HG03520 (cell line): ENCODE measurements around the gene ITGB1.
A peak's percentile ranks its signal among the peaks of the same experiment; 100 is the strongest.
"Not testable (repeated sequence)": the region's sequence is repeated elsewhere in the genome, so short reads cannot be mapped to it uniquely, and the experiment has no call there.

Experiments
- ATAC-seq: cut with Tn5 transposase; IDR thresholded peaks from one replicate; pipeline ENCODE4 v1.9.1; 2021; ENCODE audit warnings: mild to moderate bottlenecking, moderate library complexity; ENCODE audit not compliant: unreplicated experiment

ITGB1 gene

DNA sequence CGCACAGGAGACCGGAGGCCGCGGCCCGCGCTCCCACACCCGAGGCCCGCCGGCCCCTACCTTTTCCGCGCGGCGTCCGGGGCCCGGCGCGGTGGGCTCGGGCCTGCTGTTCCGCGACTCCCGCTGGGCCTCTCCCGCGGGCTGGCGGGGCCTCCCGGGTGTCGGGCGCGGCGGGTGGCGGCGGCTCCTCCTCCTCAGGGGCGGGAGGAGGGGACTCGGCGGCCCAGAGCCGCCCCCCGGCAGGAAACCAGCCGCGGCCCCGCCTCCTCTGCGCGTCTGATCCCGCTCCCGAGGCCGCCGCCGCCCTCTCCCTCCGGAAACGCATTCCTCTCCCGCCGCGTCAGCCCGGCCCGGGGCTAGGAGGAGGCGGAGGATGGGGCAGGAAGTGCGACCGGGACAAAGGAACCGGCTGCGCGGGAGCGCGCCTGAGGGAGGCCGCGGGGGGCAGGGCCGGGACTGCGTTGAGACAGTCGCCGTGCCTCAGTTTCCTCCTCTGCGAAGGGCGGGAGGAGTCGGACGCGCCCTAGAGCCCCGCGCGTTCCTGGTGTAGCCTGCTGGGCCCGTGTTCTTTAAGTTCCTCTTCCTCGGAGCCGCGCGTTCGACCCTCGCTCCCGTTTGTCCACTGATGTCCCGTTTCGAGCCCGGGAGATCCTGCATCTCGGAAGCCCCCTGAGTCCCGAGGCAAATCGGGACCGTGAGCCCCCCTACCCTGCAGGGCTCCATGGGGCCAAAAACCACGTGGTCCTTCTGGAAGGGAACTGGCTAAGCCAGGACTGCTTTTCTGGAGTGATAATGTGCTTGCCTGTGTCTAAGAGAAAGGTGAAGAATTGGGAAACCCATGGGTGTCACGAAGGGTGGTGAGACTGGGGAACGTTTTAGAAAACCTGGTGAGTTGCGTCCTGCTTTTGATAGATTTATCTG lies at the start of gene ITGB1:
Gene ITGB1, minus strand, starts transcription at position 146 of the 921 bp plus-strand sequence. CDS start 22,672 bp downstream, outside the sequence.
- ATAC-seq, result peak; percentile 63

DNA sequence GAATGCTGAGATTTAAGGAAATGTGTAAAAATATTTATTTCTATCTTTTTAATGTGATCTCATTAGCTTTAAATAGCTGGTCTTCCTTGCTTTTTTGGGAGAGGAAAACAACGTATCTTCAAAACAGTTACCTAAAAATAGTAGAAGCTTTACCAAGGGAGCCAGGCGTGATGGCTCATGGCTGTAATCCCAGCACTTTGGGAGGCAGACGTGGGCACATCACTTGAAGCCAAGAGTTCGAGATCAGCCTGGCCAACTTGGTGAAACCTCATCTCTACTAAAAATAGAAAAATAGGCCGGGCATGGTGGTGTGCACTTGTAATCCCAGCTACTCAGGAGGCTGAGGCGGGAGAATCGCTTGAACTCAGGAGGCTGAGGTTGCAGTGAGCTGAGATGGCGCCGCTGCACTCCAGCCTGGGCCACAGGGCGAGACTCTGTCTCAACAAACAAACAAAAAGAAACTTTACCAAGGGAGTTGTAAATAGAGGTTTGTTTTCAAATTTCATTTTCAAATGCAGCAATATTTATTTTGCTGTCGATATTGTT lies 48.4 kb upstream of the ITGB1 start:
- no peak for ATAC-seq

DNA sequence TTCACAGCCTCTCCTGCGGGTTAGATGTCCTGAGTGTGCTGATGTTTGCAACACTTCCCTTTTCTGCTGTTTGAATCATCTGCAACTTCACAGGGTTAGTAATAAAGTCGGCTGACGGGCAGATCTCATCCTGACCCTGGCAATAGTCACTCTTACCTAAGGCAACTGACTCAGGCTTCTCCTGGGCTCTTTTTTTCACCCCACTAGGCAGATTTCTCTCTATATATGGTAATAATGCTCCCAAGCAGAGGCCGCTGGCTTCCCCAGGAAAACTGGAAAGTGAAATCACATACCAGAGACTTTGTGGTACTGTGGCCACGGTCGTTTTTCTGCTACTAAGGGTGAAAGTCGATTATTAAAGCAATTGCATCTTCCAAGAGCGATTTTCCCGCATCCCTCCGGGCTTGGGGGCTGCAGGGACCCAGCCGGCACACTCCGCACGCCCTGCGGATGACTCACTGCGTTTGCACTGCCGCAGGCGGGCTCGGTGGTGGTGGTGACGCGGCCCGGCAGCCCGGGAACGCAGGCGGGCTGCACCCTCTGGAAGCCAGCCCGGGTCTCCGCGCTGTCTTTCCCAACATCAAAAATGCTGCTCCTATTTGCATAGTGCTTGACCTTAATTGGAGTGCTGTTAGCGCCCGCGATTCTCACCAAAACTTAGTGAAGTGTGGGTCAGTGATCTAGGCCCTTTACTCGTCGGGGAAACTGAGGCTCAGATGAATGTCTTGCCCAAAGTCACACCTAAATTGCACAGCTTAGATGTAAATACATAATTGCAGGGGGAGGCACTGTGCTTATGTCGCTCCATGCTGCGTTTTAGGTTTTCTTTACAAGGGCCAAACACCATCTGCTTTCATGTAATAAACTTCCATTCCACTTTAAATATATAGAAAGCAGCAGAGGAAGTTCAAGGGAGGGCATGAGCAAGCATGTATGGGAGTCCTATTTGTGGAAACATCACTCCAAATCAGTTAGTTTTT lies 47.6 kb upstream of the ITGB1 start:
- ATAC-seq, result peak; percentile 57

DNA sequence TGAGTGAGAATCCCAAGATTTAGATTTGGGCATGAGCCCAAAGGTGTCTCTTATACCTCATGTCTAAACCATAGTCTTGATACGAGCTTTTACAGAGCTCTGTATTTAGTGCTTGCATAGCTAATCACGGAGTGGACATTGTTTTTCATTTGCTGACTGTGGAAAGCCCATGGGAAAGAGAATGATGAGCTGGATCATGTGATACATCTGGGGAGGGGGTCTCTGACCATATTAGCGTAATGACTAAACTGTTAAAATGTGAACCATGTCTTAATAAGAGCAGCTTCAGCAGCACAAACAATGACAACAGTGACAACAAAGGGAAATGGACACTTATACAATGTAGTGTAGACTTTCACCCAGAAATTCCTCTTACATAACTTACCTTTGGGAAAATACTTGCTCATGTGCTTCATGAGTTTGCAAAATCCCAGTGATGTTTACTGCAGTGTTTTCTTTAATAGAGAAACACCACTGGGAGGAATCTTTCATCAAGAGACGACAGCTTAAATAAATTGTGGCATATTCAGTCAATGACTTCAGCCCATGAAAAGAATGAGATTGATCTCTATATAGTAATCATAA lies 44.0 kb upstream of the ITGB1 start:
- no peak for ATAC-seq

DNA sequence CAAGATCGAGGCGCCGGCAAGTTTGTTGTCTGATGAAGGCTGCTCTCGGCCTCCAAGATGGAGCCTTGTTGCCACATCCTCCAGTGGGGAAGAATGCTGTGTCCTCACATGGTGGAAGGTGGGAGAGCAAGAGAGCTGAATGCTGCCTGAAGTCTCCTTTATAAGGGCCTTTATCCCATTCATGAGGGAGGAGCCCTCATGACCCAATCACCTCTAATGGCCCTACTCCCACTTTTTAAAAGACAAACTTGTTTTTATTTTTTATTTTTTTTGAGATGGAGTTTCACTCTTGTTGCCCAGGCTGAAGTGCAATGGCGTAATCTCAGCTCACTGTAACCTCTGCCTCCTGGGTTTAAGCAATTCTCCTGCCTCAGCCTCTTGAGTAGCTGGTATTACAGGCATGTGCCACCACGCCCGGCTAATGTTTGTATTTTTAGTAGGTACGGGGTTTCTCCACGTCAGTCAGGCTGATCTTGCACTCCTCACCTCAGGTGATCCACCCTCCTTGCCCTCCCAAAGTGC lies 40.1 kb upstream of the ITGB1 start:
- ATAC-seq, result not testable (repeated sequence)

DNA sequence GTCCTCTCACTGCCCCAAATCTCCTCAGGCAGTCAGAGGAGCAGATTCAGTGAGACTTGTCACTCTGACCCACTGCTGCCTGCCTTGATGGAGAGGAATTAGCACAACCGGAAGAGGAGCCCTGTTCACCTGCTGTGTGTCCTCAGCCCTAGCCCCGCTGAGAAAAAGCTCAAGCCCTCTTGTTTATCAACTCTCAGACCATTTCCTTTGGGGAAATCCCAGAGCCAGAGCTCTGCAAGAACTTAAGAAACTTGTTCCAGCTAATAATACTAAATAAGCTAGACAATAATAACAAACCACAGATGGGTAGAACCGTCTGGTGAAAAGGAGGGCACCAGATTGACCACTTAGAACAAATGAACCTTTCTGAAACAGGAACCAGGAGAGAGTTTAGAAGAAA lies 37.7 kb upstream of the ITGB1 start:
- peak; percentile 58 for ATAC-seq

DNA sequence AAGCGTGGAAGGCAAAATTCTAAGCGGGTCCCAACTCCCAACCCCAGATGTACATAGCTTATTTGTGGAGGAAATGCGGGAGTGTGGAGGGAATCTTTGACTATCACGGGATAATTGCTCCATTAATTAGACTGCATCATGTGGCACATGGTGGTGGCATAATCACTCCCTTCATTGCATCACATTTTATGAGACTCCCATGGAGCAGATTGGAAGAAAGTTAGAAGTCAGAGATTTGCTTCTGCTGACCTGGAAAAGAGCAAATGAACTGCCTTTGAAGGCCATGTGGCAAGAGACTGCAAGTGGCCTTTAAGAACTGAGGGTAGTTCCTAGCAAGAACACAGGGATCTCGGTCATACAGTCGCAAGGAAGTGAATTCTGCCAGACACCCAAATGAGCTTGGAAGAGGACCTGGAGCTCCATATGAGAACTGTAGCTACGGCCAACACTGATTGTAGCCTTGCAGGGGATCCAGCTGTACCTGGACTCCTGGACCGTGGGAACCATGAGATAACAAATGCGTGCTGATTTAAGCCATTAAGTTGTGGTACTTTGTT lies 37.1 kb upstream of the ITGB1 start:
- ATAC-seq, result no peak

DNA sequence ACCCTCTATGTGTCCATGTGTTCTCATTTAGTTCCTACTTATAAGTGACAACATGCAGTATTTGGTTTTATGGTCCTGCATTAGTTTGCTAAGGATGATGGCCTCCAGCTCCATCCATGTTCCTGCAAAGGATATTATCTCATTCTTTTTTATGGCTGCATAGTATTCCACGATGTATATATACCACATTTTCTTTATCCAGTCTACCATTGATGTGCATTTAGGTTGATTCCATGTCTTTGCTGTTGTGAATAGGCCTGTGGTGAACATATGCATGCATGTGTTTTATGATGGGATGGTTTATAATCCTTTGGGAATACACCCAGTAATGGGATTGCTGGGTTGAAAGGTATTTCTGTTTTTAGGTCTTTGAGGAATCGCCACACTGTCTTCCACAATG lies 36.6 kb upstream of the ITGB1 start:
- not testable (repeated sequence) for ATAC-seq

DNA sequence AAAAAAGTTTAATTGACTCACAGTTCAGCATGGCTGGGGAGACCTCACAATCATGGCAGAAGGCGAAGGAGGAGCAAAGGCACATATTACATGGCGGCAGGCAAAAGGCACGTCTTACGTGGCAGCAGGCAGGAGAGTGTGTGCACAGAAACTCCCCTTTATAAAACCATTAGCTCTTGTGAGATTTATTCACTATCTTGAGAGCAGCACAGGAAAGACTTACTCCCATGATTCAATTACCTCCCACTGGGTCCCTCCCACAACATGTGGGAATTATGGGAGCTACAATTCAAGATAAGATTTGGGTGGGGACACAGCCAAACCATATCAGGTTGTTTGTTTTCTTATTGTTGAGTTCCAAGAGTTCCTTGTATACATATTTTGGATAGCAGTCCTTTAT lies 34.3 kb upstream of the ITGB1 start:
- ATAC-seq, result not testable (repeated sequence)

DNA sequence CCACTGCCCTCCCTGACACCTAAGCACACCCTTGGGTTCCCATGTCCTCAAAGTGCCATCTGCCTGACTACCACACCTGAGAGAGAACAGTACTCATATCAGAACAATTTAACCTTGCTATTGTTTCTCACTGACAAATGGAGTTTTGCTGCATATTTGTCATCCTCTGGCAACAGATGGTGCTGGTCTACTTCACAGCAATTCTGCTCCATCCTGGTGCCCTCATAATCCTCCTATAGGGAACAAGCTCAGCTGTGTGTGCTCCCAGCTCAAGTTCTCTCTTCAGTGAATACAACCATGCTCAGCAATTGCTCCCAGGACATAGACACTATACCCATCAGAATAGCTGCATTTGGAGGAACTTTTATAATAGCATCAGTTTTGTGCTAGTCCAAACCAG lies 32.8 kb upstream of the ITGB1 start:
- ATAC-seq, result no peak

DNA sequence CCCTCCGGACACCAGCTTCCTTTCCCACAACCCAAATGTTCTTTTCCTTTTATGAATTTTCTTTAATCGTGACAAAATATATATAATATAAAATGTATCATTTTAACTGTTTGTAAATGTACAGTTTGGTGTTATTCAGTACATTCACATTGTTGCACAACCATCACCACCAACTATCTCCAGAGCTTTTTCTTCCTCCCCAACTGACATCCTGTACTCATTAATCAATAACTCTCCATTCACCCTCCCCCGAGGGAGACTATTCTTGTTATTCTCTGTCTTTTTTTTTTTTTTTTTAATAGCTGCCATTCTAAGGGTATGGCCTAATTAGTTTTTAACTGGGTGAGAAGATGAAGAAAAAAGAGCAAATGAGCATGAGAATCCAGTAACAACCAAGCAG lies 30.6 kb upstream of the ITGB1 start:
- no peak for ATAC-seq

DNA sequence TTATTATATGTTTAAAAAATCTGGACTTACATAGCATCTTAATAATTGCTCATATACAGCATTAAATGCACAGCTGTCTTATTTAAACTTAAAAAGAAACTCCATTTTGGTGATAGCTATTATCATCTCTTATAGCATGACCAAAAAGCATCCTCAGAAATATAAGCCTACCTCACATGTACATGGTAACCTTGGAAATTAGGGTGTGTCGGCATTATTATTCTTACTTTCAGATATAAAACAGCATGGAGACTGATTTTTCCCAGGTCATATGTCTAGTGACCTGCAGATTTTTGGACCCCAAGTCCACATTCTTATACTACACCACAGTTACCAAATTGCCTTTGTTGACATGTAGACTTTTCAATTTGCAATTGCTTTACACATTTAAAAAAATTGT lies 29.1 kb upstream of the ITGB1 start:
- ATAC-seq, result no peak

DNA sequence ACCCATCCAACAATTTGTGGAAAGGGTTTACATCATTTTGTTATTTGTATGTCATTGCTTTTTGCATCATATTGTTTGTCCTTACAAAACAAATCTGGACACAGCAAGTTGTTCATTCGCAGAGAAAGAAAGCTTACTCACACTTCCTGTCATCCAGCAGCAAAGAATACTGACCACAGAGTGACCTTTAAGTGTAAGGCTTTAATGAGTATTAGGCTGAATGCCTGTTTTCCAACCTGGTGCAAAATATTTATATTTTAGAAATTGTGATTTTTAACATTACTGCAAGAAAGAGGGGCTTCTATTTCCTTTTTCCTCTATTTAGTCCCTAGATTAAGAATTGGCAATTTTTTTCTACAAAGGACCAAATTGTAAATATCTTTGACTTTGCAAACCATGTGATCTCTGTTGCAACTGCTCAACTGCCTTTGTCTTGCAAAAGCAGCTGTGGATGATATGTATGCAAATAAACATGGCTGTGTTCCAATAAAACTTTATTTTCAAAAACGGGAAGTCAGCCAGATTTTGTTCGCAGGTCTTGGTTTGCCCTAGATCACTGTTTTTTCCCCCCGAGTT lies 27.8 kb upstream of the ITGB1 start:
- no peak for ATAC-seq

DNA sequence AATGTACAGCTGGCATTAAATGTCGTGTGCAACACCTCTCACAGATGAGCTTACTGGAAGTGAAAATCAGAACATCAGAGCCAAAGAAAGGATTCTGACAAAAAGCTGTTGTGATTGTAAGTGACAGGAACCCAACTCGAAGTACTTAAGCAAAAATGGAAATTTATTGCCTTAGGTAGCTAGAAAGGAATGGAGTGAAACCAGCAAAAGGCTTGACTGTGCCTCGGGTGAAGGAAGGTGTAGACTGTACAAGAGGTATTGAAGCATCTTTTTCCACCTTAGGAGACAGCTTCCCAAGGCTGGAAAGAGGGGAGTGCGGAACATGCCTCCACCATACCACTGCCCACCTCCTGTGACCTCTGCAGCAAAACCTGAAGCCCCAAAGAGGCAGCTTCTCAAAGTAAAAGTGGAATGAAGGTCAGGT lies 27.3 kb upstream of the ITGB1 start:
- no peak for ATAC-seq

DNA sequence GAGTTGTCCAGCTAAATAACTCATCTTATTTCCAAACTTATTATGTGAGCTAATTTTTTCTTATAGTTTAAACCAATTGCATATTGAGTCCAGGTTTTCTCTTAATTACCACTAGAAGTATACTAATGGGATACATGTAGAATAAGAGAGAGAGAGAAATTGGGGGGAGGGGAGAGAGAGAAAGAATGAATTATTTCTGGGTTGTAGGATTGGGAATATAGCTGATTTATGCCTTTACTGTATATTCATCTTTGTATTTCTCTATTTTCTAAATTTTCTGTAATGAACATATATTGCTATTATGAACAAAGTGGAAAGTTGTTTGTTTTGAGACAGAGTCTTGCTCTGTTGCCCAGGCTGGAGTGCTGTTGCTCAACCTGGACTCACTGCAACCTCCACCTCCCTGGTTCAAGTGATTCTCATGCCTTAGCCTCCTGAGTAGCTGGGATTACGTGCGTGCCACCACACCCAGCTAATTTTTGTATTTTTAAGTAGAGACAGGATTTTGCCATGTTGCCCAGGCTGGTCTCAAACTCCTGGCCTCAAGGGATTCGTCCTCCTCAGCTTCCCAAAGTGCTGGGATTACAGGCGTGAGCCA lies 26.1 kb upstream of the ITGB1 start:
- no peak for ATAC-seq

DNA sequence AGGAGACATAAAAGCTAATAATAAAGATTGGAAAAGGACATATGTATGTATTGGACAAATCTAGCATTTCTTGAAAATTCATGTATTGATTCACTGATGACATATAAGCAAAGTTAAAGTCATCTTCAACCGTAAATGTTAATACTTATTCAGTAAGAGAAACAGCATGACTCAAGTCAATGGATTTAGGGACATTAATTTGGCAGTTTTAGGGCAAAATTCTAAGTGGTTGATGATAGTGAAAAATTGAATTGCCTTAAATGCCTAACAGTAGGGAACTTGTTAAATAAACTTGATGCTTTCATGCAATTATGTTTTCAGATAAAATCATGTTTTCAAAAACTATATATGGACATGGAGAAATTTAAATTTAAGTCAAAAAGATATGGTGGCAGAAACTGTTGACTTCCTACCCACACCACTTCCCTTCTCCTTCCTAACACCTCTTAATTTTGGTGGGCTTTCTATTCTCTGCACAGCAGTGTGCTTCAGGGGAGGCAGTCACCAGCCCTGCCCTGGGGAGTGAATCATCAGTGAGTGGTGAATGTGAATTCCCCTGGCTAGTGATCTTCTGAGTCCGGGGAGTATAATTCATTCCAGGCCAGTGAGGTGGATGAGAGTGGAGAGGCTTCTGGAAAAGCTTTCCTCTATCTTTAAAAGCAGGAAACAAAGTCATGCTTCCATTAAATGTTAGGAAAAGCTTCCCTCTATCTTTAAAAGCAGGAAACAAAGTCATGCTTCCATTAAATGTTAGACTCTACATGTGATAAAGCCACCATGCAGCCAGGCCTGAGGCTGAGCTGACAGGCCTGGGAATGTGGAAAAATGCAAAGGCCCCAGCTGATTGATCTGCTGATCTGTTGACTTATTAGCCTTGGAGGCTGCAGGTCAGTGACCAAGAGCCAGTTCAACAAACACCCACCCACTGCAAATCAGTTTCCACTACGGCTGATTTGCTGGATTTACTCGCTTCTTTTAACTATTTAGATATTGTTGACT lies 25.2 kb upstream of the ITGB1 start:
- no peak for ATAC-seq

DNA sequence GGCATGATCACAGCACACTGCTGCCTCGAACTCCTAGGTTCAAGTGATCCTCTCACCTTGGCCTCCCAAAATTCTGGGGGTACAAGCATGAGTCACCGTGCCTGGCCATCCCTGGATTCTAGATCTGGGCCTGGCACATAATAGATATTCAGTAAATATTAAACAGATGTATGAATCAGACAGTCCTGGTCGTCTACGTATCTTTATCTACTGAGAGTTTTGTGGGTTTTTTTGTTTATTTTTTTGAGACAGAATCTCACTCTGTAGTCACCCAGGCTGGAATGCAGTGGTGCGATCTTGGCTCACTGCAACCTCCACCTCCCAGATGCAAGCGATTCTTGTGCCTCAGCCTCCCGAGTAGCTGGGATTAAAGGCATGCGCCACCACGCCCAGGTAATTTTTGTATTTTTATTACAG lies 24.3 kb upstream of the ITGB1 start:
- no peak for ATAC-seq

DNA sequence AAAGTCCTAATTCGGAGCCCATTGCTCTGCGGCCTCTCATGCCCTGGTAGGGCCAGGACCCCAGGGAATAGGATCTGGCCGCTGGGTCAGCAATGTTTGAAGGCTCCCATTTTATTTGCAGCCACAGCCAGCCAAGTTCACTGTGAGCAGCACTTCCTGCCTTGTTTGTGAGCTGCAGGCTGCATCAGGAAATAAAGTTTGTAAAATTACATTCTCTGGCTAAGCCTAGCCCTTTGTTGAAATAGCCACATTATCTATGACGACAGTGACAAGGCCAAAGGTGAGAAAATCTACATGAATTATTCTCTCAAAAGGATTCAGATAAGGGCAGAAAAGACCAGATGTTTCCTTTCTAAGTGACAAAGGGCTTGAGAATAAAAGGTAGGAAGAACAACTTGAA lies 23.7 kb upstream of the ITGB1 start:
- ATAC-seq, result no peak
